ENCODE results near the gene PPP1R12C.

The PPP1R12C gene

DNA sequence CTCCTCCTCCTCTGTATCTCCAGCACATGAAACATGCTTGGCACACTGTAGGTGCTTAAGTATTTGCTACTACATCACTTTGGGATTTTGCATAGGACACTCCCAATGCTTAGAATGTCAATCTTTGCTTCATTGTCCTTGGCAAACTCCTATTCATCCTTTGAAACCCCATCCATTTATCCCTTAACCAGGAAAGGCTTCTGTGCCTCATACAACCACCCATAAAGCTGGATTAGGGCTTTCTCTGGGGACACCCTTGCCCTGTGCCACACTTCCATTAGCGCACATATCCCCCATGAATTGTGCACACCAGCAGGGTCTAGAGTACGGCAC is 47.6 kb downstream of the PPP1R12C start:
- no peak for TF ChIP-seq FOXP2 (optimal IDR thresholded peaks at IDR 0.05; ENCODE audit: borderline replicate concordance, extremely low read depth, extremely low read length, insufficient read depth)
- no peak for TF ChIP-seq TAF1 (IDR thresholded peaks at IDR 0.05; ENCODE audit: borderline replicate concordance, insufficient read depth, low read length)
- no peak for TF ChIP-seq POLR2AphosphoS5 (IDR thresholded peaks at IDR 0.05; ENCODE audit: low read depth, low read length)
- TF ChIP-seq, protein P1, sequence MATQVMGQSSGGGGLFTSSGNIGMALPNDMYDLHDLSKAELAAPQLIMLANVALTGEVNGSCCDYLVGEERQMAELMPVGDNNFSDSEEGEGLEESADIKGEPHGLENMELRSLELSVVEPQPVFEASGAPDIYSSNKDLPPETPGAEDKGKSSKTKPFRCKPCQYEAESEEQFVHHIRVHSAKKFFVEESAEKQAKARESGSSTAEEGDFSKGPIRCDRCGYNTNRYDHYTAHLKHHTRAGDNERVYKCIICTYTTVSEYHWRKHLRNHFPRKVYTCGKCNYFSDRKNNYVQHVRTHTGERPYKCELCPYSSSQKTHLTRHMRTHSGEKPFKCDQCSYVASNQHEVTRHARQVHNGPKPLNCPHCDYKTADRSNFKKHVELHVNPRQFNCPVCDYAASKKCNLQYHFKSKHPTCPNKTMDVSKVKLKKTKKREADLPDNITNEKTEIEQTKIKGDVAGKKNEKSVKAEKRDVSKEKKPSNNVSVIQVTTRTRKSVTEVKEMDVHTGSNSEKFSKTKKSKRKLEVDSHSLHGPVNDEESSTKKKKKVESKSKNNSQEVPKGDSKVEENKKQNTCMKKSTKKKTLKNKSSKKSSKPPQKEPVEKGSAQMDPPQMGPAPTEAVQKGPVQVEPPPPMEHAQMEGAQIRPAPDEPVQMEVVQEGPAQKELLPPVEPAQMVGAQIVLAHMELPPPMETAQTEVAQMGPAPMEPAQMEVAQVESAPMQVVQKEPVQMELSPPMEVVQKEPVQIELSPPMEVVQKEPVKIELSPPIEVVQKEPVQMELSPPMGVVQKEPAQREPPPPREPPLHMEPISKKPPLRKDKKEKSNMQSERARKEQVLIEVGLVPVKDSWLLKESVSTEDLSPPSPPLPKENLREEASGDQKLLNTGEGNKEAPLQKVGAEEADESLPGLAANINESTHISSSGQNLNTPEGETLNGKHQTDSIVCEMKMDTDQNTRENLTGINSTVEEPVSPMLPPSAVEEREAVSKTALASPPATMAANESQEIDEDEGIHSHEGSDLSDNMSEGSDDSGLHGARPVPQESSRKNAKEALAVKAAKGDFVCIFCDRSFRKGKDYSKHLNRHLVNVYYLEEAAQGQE (IDR thresholded peaks at IDR 0.05; ENCODE audit: insufficient read depth in 1 of 2, low read depth in 2 of 2, low read length in 2 of 2): no peak
- TF ChIP-seq SIN3A (IDR thresholded peaks at IDR 0.05; ENCODE audit: borderline replicate concordance, insufficient read depth, low read length): no peak

- TF ChIP-seq POLR2AphosphoS5 (IDR thresholded peaks at IDR 0.05; ENCODE audit: low read depth, low read length) (no peak), FOXP2 (optimal IDR thresholded peaks at IDR 0.05; ENCODE audit: borderline replicate concordance, extremely low read depth, extremely low read length, insufficient read depth) (no peak), SIN3A (IDR thresholded peaks at IDR 0.05; ENCODE audit: borderline replicate concordance, insufficient read depth, low read length) (no peak), TAF1 (IDR thresholded peaks at IDR 0.05; ENCODE audit: borderline replicate concordance, insufficient read depth, low read length) (no peak)
- TF ChIP-seq, protein P1 (IDR thresholded peaks at IDR 0.05; ENCODE audit: insufficient read depth in 1 of 2, low read depth in 2 of 2, low read length in 2 of 2): no peak
These were observed 48.2 kb downstream of the PPP1R12C start for GRCh38 chr19:55068950-55069864.

DNA sequence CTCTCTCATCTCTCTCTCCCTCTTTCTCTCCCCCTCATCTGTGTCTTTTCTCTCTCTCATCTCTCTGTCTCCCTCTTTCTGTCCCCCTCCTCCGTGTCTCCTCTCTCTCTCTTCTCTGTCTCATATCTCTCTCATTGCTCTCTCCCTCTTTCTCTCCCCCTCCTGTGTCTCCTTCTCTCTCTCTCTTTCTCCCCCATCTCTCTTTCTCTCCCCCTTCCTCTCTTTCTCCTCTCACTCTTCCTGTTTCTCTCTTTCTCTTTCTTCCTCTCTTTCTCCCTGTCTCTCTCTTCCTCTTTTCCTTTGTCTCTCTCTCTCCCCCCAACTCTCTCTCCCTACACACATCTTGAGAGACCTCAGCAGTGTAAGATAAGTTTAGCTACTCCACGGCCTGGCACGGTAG is 49.6 kb downstream of the PPP1R12C start:
- no peak for TF ChIP-seq SIN3A (IDR thresholded peaks at IDR 0.05; ENCODE audit: borderline replicate concordance, insufficient read depth, low read length)
- no peak for TF ChIP-seq FOXP2 (optimal IDR thresholded peaks at IDR 0.05; ENCODE audit: borderline replicate concordance, extremely low read depth, extremely low read length, insufficient read depth)
- TF ChIP-seq POLR2AphosphoS5 (IDR thresholded peaks at IDR 0.05; ENCODE audit: low read depth, low read length): no peak
- TF ChIP-seq TAF1 (IDR thresholded peaks at IDR 0.05; ENCODE audit: borderline replicate concordance, insufficient read depth, low read length): no peak
- TF ChIP-seq, protein P1 (IDR thresholded peaks at IDR 0.05; ENCODE audit: insufficient read depth in 1 of 2, low read depth in 2 of 2, low read length in 2 of 2): no peak

- no peak for TF ChIP-seq SIN3A (IDR thresholded peaks at IDR 0.05; ENCODE audit: borderline replicate concordance, insufficient read depth, low read length)
- no peak for TF ChIP-seq POLR2AphosphoS5 (IDR thresholded peaks at IDR 0.05; ENCODE audit: low read depth, low read length)
- no peak for TF ChIP-seq FOXP2 (optimal IDR thresholded peaks at IDR 0.05; ENCODE audit: borderline replicate concordance, extremely low read depth, extremely low read length, insufficient read depth)
- no peak for TF ChIP-seq TAF1 (IDR thresholded peaks at IDR 0.05; ENCODE audit: borderline replicate concordance, insufficient read depth, low read length)
- TF ChIP-seq, protein P1 (IDR thresholded peaks at IDR 0.05; ENCODE audit: insufficient read depth in 1 of 2, low read depth in 2 of 2, low read length in 2 of 2): peak; percentile 75 to 94
These were observed 51.2 kb downstream of the PPP1R12C start for GRCh38 chr19:55066107-55066709.
